Measurements from ENCODE around the gene COX19. TPM values are rescaled to one million over a fixed set of nuclear protein-coding genes. Genes with fewer than 3 reads are reported as not detected.
A peak's percentile ranks its signal among the peaks of the same experiment; 100 is the strongest.

The COX19 gene
- polyA plus RNA-seq, 1 donor from 2014 or later = 16.0 TPM

GRCh38 chr7:978049-978346 lies 2.6 kb upstream of the COX19 start:
- Histone ChIP-seq H3K9ac (ENCODE audit: low read length) (peak overlapping the region; percentile 18), H2AFZ (ENCODE audit: low read depth, low read length) (no peak overlapping the region), H3K4me2 (ENCODE audit: low read length) (no peak overlapping the region), H3K9me2 (ENCODE audit: insufficient read depth, low read length) (no peaks in the 10 kb centered on the region), H3K27ac (ENCODE audit: low read length) (peak overlapping the region; percentile 28), H3K4me3 (ENCODE audit: low read length) (no peak overlapping the region), H3K9me3 (ENCODE audit: low read length) (no peaks in the 10 kb centered on the region), H3K79me2 (replicated peaks; ENCODE audit: insufficient read depth, low read length) (peaks cover 10% of the 10 kb centered on the region), H3K27me3 (ENCODE audit: insufficient read depth, low read depth, low read length) (no peaks in the 10 kb centered on the region), H3F3A (ENCODE audit: insufficient read depth, low read length, poor library complexity, severe bottlenecking) (no peaks in the 10 kb centered on the region), H3K36me3 (ENCODE audit: insufficient read depth, low read length) (no peaks in the 10 kb centered on the region), H4K20me1 (ENCODE audit: insufficient read depth) (no peaks in the 10 kb centered on the region)
- no peak for TF ChIP-seq EP300 (conservative IDR thresholded peaks at IDR 0.05; ENCODE audit: poor library complexity, severe bottlenecking)
- no peak for TF ChIP-seq RAD21 (conservative IDR thresholded peaks at IDR 0.05)
- TF ChIP-seq POLR2AphosphoS5 (IDR thresholded peaks at IDR 0.05) = no peak
- no peak for TF ChIP-seq EZH2 (IDR thresholded peaks at IDR 0.05; ENCODE audit: borderline replicate concordance, insufficient read depth, low read length, poor library complexity, severe bottlenecking)
- TF ChIP-seq CTCF (IDR thresholded peaks at IDR 0.05; ENCODE audit: poor library complexity, severe bottlenecking) = no peak
- no peak for TF ChIP-seq SMC3 (conservative IDR thresholded peaks at IDR 0.05; ENCODE audit: poor library complexity)
- no peak for TF ChIP-seq TAF1 (IDR thresholded peaks at IDR 0.05; ENCODE audit: low read depth)
- no peak for TF ChIP-seq MXI1 (conservative IDR thresholded peaks at IDR 0.05; ENCODE audit: poor library complexity, severe bottlenecking)
- no peak for TF ChIP-seq REST (IDR thresholded peaks at IDR 0.05; ENCODE audit: borderline replicate concordance)

- Histone ChIP-seq H3K27ac (ENCODE audit: low read length) (peak overlapping the region; percentile 28), H3K4me3 (ENCODE audit: low read length) (no peak overlapping the region), H2AFZ (ENCODE audit: low read depth, low read length) (no peak overlapping the region)
These were observed 2.1 kb upstream of the COX19 start for GRCh38 chr7:977326-978048.

More at GRCh38 chr7:977326-978048, 2.1 kb upstream of the COX19 start:
- Histone ChIP-seq H3K4me2 (ENCODE audit: low read length) (no peak overlapping the region), H3K9ac (ENCODE audit: low read length) (peak overlapping the region; percentile 18), H4K20me1 (ENCODE audit: insufficient read depth) (no peaks in the 10 kb centered on the region), H3K9me2 (ENCODE audit: insufficient read depth, low read length) (no peaks in the 10 kb centered on the region), H3K36me3 (ENCODE audit: insufficient read depth, low read length) (no peaks in the 10 kb centered on the region), H3K79me2 (replicated peaks; ENCODE audit: insufficient read depth, low read length) (peaks cover 10% of the 10 kb centered on the region), H3K9me3 (ENCODE audit: low read length) (no peaks in the 10 kb centered on the region), H3F3A (ENCODE audit: insufficient read depth, low read length, poor library complexity, severe bottlenecking) (no peaks in the 10 kb centered on the region), H3K27me3 (ENCODE audit: insufficient read depth, low read depth, low read length) (no peaks in the 10 kb centered on the region)
- TF ChIP-seq EP300 (conservative IDR thresholded peaks at IDR 0.05; ENCODE audit: poor library complexity, severe bottlenecking) = no peak
- TF ChIP-seq REST (IDR thresholded peaks at IDR 0.05; ENCODE audit: borderline replicate concordance) = no peak
- TF ChIP-seq RAD21 (conservative IDR thresholded peaks at IDR 0.05) = no peak
- no peak for TF ChIP-seq SMC3 (conservative IDR thresholded peaks at IDR 0.05; ENCODE audit: poor library complexity)

All from neural cell (in vitro differentiated cells).